Activated naive CD8-positive, alpha-beta T cell treated with anti-CD3 and anti-CD28 coated beads, Interleukin-2, amount 50 U/mL, for 16 hours (primary cell): ENCODE results near the gene CABCOCO1.
"Not testable (repeated sequence)": the region's sequence is repeated elsewhere in the genome, so short reads cannot be mapped to it uniquely, and the experiment has no call there.

Experiments
- DNase-seq: peaks from one replicate; pipeline ENCODE4 v3.0.0-alpha.2; 2020; ENCODE audit warnings: low read depth, low spot score

The CABCOCO1 gene

GRCh38 chr10:61642676-61643075 is 20.1 kb upstream of the CABCOCO1 start:
- DNase-seq: no peak

GRCh38 chr10:61643316-61643751 is 19.4 kb upstream of the CABCOCO1 start:
- DNase-seq: no peak

- no peak for DNase-seq
Observed at GRCh38 chr10:61653699-61654098, 9.0 kb upstream of the CABCOCO1 start.

GRCh38 chr10:61655335-61655851 is 7.3 kb upstream of the CABCOCO1 start:
- no peak for DNase-seq

GRCh38 chr10:61663466-61663865 is 737 bp downstream of the CABCOCO1 start:
- DNase-seq: no peak

- DNase-seq: no peak
Observed at GRCh38 chr10:61664985-61665384, 2.3 kb downstream of the CABCOCO1 start.

GRCh38 chr10:61669161-61669725 is 6.5 kb downstream of the CABCOCO1 start:
- DNase-seq: no peak

GRCh38 chr10:61669849-61670248 is 7.1 kb downstream of the CABCOCO1 start:
- DNase-seq: no peak

GRCh38 chr10:61673360-61673759 is 10.6 kb downstream of the CABCOCO1 start:
- no peak for DNase-seq

- DNase-seq: no peak
Observed at GRCh38 chr10:61682323-61682722, 19.6 kb downstream of the CABCOCO1 start.

GRCh38 chr10:61683319-61683718 is 20.6 kb downstream of the CABCOCO1 start:
- DNase-seq: no peak

- DNase-seq: no peak
Observed at GRCh38 chr10:61684894-61685507, 22.3 kb downstream of the CABCOCO1 start.

- no peak for DNase-seq
Observed at GRCh38 chr10:61688551-61689308, 26.0 kb downstream of the CABCOCO1 start.

GRCh38 chr10:61691667-61692066 is 28.9 kb downstream of the CABCOCO1 start:
- not testable (repeated sequence) for DNase-seq

GRCh38 chr10:61692447-61693010 is 29.8 kb downstream of the CABCOCO1 start:
- DNase-seq: no peak

- DNase-seq: no peak
Observed at GRCh38 chr10:61698968-61699655, 36.4 kb downstream of the CABCOCO1 start.

GRCh38 chr10:61701055-61701705 is 38.5 kb downstream of the CABCOCO1 start:
- DNase-seq: no peak

- DNase-seq: no peak
Observed at GRCh38 chr10:61701706-61702105, 39.0 kb downstream of the CABCOCO1 start.

GRCh38 chr10:61702584-61702983 is 39.9 kb downstream of the CABCOCO1 start:
- no peak for DNase-seq

GRCh38 chr10:61705022-61705613 is 42.4 kb downstream of the CABCOCO1 start:
- no peak for DNase-seq

- no peak for DNase-seq
Observed at GRCh38 chr10:61708846-61709245, 46.1 kb downstream of the CABCOCO1 start.
